HEK293T (cell line): Measurements from ENCODE around the gene ADCY3.

Source experiments
- ELF4 ChIP-seq: fragments of 450-650 bp; IDR thresholded peaks from 2 replicates; pipeline ENCODE4 v1.6.1; 2017; ENCODE audit warnings: antibody characterized with exemption
- FOXK2 ChIP-seq: fragments of 450-650 bp; IDR thresholded peaks from 2 replicates; pipeline ENCODE4 v1.6.1; 2016; ENCODE audit warnings: mild to moderate bottlenecking
- SUZ12 ChIP-seq: fragments of 450-650 bp; IDR thresholded peaks from 2 replicates; pipeline ENCODE4 v1.6.1; 2016; ENCODE audit warnings: mild to moderate bottlenecking

DNA sequence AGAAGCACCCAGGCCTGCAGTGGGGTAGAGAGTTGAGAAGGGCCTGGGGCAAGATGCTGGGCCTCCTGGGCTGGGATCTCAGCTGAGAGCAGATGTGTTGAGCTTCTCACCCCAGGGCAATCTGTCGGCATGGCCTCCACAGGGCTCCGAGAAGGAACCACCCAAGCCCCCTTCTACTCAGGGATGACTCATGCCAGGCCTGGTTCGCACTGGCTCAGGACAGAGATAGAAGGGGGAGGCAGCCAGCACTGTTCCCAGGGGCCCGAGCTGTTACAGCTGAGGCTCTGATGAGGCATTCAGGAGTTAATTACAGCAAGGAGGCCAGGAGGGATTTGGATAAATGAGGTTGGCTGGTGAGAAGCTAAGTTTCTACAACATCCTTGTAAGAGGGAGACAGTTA lies 64.3 kb downstream of the ADCY3 start:
- no peak for TF ChIP-seq ELF4
- no peak for TF ChIP-seq FOXK2
- no peak for TF ChIP-seq SUZ12
